Stimulated activated CD8-positive, alpha-beta memory T cell treated with anti-CD3 and anti-CD28 coated beads, Interleukin-15, amount 100 ng/mL, for 1 hour (primary cell): ENCODE measurements around the gene C5orf15.
"Not testable (repeated sequence)": the region's sequence is repeated elsewhere in the genome, so short reads cannot be mapped to it uniquely, and the experiment has no call there.

Experiments
- DNase-seq: peaks from one replicate; pipeline ENCODE4 v3.0.0-alpha.2; 2020; ENCODE audit warnings: low read depth

C5orf15 gene

GRCh38 chr5:133994297-133994989, 26.0 kb upstream of the C5orf15 start:
- DNase-seq = no peak

- DNase-seq = no peak
Measured at GRCh38 chr5:133993185-133993936, 24.9 kb upstream of the C5orf15 start.

GRCh38 chr5:133992429-133993155, 24.2 kb upstream of the C5orf15 start:
- no peak for DNase-seq

GRCh38 chr5:133991171-133991910, 22.9 kb upstream of the C5orf15 start:
- no peak for DNase-seq

- DNase-seq = no peak
Measured at GRCh38 chr5:133990396-133990795, 22.0 kb upstream of the C5orf15 start.

- DNase-seq = no peak
Measured at GRCh38 chr5:133985540-133986180, 17.2 kb upstream of the C5orf15 start.

GRCh38 chr5:133983674-133984073, 15.2 kb upstream of the C5orf15 start:
- no peak for DNase-seq

- no peak for DNase-seq
Measured at GRCh38 chr5:133981714-133982113, 13.3 kb upstream of the C5orf15 start.

GRCh38 chr5:133980652-133981051, 12.2 kb upstream of the C5orf15 start:
- no peak for DNase-seq

- DNase-seq = no peak
Measured at GRCh38 chr5:133978943-133979342, 10.5 kb upstream of the C5orf15 start.

- DNase-seq = no peak
Measured at GRCh38 chr5:133977858-133978257, 9.4 kb upstream of the C5orf15 start.

- no peak for DNase-seq
Measured at GRCh38 chr5:133977161-133977787, 8.8 kb upstream of the C5orf15 start.

- not testable (repeated sequence) for DNase-seq
Measured at GRCh38 chr5:133975546-133975945, 7.1 kb upstream of the C5orf15 start.

GRCh38 chr5:133974142-133974541, 5.7 kb upstream of the C5orf15 start:
- DNase-seq = no peak

GRCh38 chr5:133970325-133970909, 2.0 kb upstream of the C5orf15 start:
- DNase-seq = no peak

- no peak for DNase-seq
Measured at GRCh38 chr5:133969654-133970324, 1.4 kb upstream of the C5orf15 start.

- no peak for DNase-seq
Measured at GRCh38 chr5:133967698-133968203, 674 bp downstream of the C5orf15 start.

GRCh38 chr5:133967124-133967523, 1.3 kb downstream of the C5orf15 start:
- DNase-seq = no peak

GRCh38 chr5:133966090-133966489, 2.3 kb downstream of the C5orf15 start:
- DNase-seq = no peak

GRCh38 chr5:133963493-133964128, 4.8 kb downstream of the C5orf15 start:
- no peak for DNase-seq
